KMS-11 (cell line): ENCODE measurements around the gene ANKHD1.
"Not testable (repeated sequence)": the region's sequence is repeated elsewhere in the genome, so short reads cannot be mapped to it uniquely, and the experiment has no call there.

Source experiments
- H2AFZ ChIP-seq: fragments of 200-600 bp; sonication (generic); 2 replicates; pipeline ENCODE4 v1.6.1; 2016; ENCODE audit warnings: antibody characterized with exemption, mixed run types, low read depth
- H3K27ac ChIP-seq: fragments of 200-600 bp; sonication (generic); 2 replicates; pipeline ENCODE4 v1.6.1; 2016; ENCODE audit warnings: mild to moderate bottlenecking, mixed run types
- H3K27me3 ChIP-seq: fragments of 200-600 bp; sonication (generic); 2 replicates; pipeline ENCODE4 v1.6.1; 2017; ENCODE audit warnings: mild to moderate bottlenecking, low read depth, mixed run types, moderate library complexity; ENCODE audit not compliant: insufficient read depth
- H3K36me3 ChIP-seq: fragments of 200-600 bp; sonication (generic); 2 replicates; pipeline ENCODE4 v1.6.1; 2017; ENCODE audit warnings: mild to moderate bottlenecking, mixed run types; ENCODE audit not compliant: insufficient read depth
- H3K4me1 ChIP-seq: fragments of 200-600 bp; sonication (generic); 2 replicates; pipeline ENCODE4 v1.6.1; 2016; ENCODE audit warnings: mild to moderate bottlenecking, low read depth, mixed run types; ENCODE audit not compliant: poor library complexity, severe bottlenecking
- H3K4me2 ChIP-seq: fragments of 200-600 bp; sonication (generic); 2 replicates; pipeline ENCODE4 v1.7.0; 2016; ENCODE audit warnings: mild to moderate bottlenecking, mixed run types
- H3K4me3 ChIP-seq: fragments of 200-600 bp; sonication (generic); IDR thresholded peaks from 2 replicates; pipeline ENCODE4 v1.6.1; 2017; ENCODE audit warnings: low read depth, low read length, mixed read lengths; ENCODE audit not compliant: insufficient read depth
- H3K79me2 ChIP-seq: fragments of 200-600 bp; sonication (generic); 2 replicates; pipeline ENCODE4 v1.6.1; 2016; ENCODE audit warnings: low read depth, mixed run types; ENCODE audit not compliant: insufficient read depth
- H3K9ac ChIP-seq: fragments of 200-600 bp; sonication (generic); 2 replicates; pipeline ENCODE4 v1.6.1; 2016; ENCODE audit warnings: mild to moderate bottlenecking, mixed run types
- H4K20me1 ChIP-seq: fragments of 200-600 bp; sonication (generic); 2 replicates; pipeline ENCODE4 v1.6.1; 2016; ENCODE audit warnings: mild to moderate bottlenecking, mixed run types; ENCODE audit not compliant: insufficient read depth
- TF ChIP-seq, protein P1 (sequence below): fragments of 200-600 bp; sonication (generic); conservative IDR thresholded peaks from 2 replicates; pipeline ENCODE4 v1.6.1; 2017; ENCODE audit warnings: low read depth, mild to moderate bottlenecking, antibody characterized with exemption, low read length, moderate library complexity, mixed read lengths

ANKHD1 gene

GRCh38 chr5:140429724-140430123 lies 28.1 kb downstream of the ANKHD1 start:
- H3K27ac ChIP-seq, result no peak overlapping the region
- 0 out of 2 replicates have a peak, but pooled peaks cover 5% of the 10 kb centered on the region for H4K20me1 ChIP-seq
- H3K36me3 ChIP-seq, result no peaks in the 10 kb centered on the region
- TF ChIP-seq, protein P1, sequence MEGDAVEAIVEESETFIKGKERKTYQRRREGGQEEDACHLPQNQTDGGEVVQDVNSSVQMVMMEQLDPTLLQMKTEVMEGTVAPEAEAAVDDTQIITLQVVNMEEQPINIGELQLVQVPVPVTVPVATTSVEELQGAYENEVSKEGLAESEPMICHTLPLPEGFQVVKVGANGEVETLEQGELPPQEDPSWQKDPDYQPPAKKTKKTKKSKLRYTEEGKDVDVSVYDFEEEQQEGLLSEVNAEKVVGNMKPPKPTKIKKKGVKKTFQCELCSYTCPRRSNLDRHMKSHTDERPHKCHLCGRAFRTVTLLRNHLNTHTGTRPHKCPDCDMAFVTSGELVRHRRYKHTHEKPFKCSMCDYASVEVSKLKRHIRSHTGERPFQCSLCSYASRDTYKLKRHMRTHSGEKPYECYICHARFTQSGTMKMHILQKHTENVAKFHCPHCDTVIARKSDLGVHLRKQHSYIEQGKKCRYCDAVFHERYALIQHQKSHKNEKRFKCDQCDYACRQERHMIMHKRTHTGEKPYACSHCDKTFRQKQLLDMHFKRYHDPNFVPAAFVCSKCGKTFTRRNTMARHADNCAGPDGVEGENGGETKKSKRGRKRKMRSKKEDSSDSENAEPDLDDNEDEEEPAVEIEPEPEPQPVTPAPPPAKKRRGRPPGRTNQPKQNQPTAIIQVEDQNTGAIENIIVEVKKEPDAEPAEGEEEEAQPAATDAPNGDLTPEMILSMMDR, result no peak
- H3K79me2 ChIP-seq, result peaks cover 43% of the 10 kb centered on the region; the same call in 1 of the 2 replicates
- H3K4me1 ChIP-seq, result no peaks in the 10 kb centered on the region
- H2AFZ ChIP-seq, result no peak overlapping the region
- H3K4me3 ChIP-seq, result no peak overlapping the region
- no peaks in the 10 kb centered on the region for H3K27me3 ChIP-seq
- H3K9ac ChIP-seq, result no peak overlapping the region
- H3K4me2 ChIP-seq, result no peak overlapping the region

- Histone ChIP-seq H3K4me3 (no peak overlapping the region), H3K36me3 (no peaks in the 10 kb centered on the region), H3K27ac (no peak overlapping the region), H3K9ac (no peak overlapping the region), H3K79me2 (peaks cover 41% of the 10 kb centered on the region; the same call in 1 of the 2 replicates), H4K20me1 (no peaks in the 10 kb centered on the region), H3K27me3 (no peaks in the 10 kb centered on the region), H3K4me2 (no peak overlapping the region), H3K4me1 (no peaks in the 10 kb centered on the region), H2AFZ (no peak overlapping the region)
- TF ChIP-seq, protein P1, result no peak
These were observed 30.6 kb downstream of the ANKHD1 start for GRCh38 chr5:140432212-140432611.

GRCh38 chr5:140432916-140433315 lies 31.3 kb downstream of the ANKHD1 start:
- peaks cover 43% of the 10 kb centered on the region; the same call in 1 of the 2 replicates for H3K79me2 ChIP-seq
- no peaks in the 10 kb centered on the region for H3K27me3 ChIP-seq
- H3K36me3 ChIP-seq, result 0 out of 2 replicates have a peak, but pooled peaks cover under 1% of the 10 kb centered on the region
- no peaks in the 10 kb centered on the region for H4K20me1 ChIP-seq
- H3K4me3 ChIP-seq, result no peak overlapping the region
- TF ChIP-seq, protein P1, result no peak
- H3K4me1 ChIP-seq, result no peaks in the 10 kb centered on the region
- no peak overlapping the region for H2AFZ ChIP-seq
- no peak overlapping the region for H3K9ac ChIP-seq
- no peak overlapping the region for H3K4me2 ChIP-seq
- no peak overlapping the region for H3K27ac ChIP-seq

DNA sequence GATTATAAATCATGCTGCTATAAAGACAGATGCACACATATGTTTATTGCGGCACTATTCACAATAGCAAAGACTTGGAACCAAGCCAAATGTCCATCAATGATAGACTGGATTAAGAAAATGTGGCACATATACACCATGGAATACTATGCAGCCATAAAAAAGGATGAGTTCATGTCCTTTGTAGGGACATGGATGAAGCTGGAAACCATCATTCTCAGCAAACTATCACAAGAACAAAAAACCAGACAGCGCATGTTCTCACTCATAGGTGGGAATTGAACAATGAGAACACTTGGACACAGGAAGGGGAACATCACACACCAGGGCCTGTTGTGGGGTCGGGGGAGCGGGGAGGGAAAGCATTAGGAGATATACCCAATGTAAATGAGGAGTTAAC lies 55.7 kb downstream of the ANKHD1 start:
- H3K36me3 ChIP-seq, H3K9ac ChIP-seq, H3K4me1 ChIP-seq, H3K27me3 ChIP-seq, H3K4me2 ChIP-seq, H3K27ac ChIP-seq, H2AFZ ChIP-seq, H3K4me3 ChIP-seq, H4K20me1 ChIP-seq, H3K79me2 ChIP-seq: not testable (repeated sequence)

GRCh38 chr5:140466981-140467742 lies 65.5 kb downstream of the ANKHD1 start:
- Histone ChIP-seq H3K36me3 (no peaks in the 10 kb centered on the region; the same call in none of the 2 replicates), H3K4me3 (no peak overlapping the region), H3K4me1 (peaks cover 18% of the 10 kb centered on the region), H3K4me2 (no peak overlapping the region), H3K9ac (no peak overlapping the region), H3K79me2 (no peaks in the 10 kb centered on the region), H3K27me3 (no peaks in the 10 kb centered on the region), H4K20me1 (no peaks in the 10 kb centered on the region), H2AFZ (no peak overlapping the region), H3K27ac (no peak overlapping the region)
- TF ChIP-seq, protein P1, result no peak
